OCI-LY3 (cell line): Measurements from ENCODE around the gene SNCG.
"Not testable (repeated sequence)": the region's sequence is repeated elsewhere in the genome, so short reads cannot be mapped to it uniquely, and the experiment has no call there.

Experiments used
- H2AFZ ChIP-seq: fragments of 200-600, 300-600 bp; shearing (Covaris generic); 2 replicates; pipeline ENCODE4 v1.6.0; 2014; ENCODE audit warnings: antibody characterized with exemption, low read depth, low read length
- H3K27ac ChIP-seq: fragments of 200-600, 300-600 bp; sonication (generic); 2 replicates; pipeline ENCODE4 v1.5.1; 2014; ENCODE audit warnings: mild to moderate bottlenecking, low read length, moderate library complexity, mixed read lengths
- H3K27me3 ChIP-seq: fragments of 200-600, 300-600 bp; sonication (generic); 2 replicates; pipeline ENCODE4 v1.6.1; 2014; ENCODE audit warnings: low read depth, low read length, mixed read lengths
- H3K36me3 ChIP-seq: fragments of 200-600, 300-600 bp; sonication (generic); replicated peaks from 2 replicates; pipeline ENCODE3; 2014; ENCODE audit warnings: low read depth, low read length, mixed read lengths
- H3K4me1 ChIP-seq: fragments of 300-600, 200-600 bp; sonication (generic); 2 replicates; pipeline ENCODE4 v1.6.1; 2014; ENCODE audit warnings: low read length, mixed read lengths
- H3K4me2 ChIP-seq: fragments of 200-600, 300-600 bp; sonication (generic); 2 replicates; pipeline ENCODE4 v1.6.1; 2014; ENCODE audit warnings: low read length, mixed read lengths
- H3K4me3 ChIP-seq: fragments of 300-600, 200-600 bp; sonication (generic); 2 replicates; pipeline ENCODE4 v1.5.1; 2014; ENCODE audit warnings: antibody characterized with exemption, mild to moderate bottlenecking, low read length, moderate library complexity
- H3K79me2 ChIP-seq: fragments of 300-600, 200-600 bp; shearing (Covaris generic); 2 replicates; pipeline ENCODE4 v1.6.1; 2014; ENCODE audit warnings: mild to moderate bottlenecking, low read length, mixed read lengths
- H3K9ac ChIP-seq: fragments of 300-600, 200-600 bp; shearing (Covaris generic); 2 replicates; pipeline ENCODE4 v1.6.0; 2014; ENCODE audit warnings: mild to moderate bottlenecking, low read length, moderate library complexity
- H3K9me3 ChIP-seq: fragments of 200-600, 300-600 bp; shearing (Covaris generic); 2 replicates; pipeline ENCODE4 v1.6.1; 2014; ENCODE audit warnings: low read length, mixed read lengths; ENCODE audit not compliant: insufficient read depth
- H4K20me1 ChIP-seq: fragments of 200-600, 300-600 bp; sonication (generic); 2 replicates; pipeline ENCODE4 v1.6.1; 2016; ENCODE audit warnings: low read length, mixed read lengths; ENCODE audit not compliant: insufficient read depth
- EZH2phosphoT487 ChIP-seq: fragments of 200-600 bp; shearing (Covaris generic); IDR thresholded peaks from 2 replicates; pipeline ENCODE4 v1.6.1; 2018; ENCODE audit warnings: antibody characterized with exemption, mixed run types, low read depth
- TF ChIP-seq, protein P1 (sequence below): fragments of 200-600, 300-600 bp; sonication (generic); IDR thresholded peaks from 2 replicates; pipeline ENCODE4 v1.5.1; 2014; ENCODE audit warnings: antibody characterized with exemption, low read length, low read depth

Gene SNCG

DNA sequence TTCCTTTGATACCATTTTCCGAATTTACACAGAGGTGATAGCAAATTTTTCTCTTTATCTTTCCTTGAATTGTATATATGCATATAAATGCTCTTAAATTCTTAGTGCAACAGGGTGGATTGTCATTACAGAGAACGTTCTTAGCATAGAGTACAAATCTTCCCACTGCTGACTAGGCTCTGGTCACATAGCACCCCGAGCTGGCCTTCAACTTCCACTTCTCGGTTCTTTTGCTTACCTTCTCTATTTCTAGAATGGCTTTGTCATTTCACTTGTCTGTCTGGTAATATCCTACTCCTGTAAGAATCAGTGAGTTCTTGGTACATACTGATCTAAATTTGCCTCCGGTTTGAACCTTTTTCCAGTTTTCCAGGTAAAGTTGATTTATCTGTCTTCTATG, 23.3 kb downstream of the SNCG start:
- no peaks in the 10 kb centered on the region for H4K20me1 ChIP-seq
- H3K27ac ChIP-seq, result no peak overlapping the region
- H3K79me2 ChIP-seq, result no peaks in the 10 kb centered on the region
- no peaks in the 10 kb centered on the region for H3K27me3 ChIP-seq
- peaks cover 7% of the 10 kb centered on the region for H3K4me1 ChIP-seq
- no peak for TF ChIP-seq EZH2phosphoT487
- TF ChIP-seq, protein P1, sequence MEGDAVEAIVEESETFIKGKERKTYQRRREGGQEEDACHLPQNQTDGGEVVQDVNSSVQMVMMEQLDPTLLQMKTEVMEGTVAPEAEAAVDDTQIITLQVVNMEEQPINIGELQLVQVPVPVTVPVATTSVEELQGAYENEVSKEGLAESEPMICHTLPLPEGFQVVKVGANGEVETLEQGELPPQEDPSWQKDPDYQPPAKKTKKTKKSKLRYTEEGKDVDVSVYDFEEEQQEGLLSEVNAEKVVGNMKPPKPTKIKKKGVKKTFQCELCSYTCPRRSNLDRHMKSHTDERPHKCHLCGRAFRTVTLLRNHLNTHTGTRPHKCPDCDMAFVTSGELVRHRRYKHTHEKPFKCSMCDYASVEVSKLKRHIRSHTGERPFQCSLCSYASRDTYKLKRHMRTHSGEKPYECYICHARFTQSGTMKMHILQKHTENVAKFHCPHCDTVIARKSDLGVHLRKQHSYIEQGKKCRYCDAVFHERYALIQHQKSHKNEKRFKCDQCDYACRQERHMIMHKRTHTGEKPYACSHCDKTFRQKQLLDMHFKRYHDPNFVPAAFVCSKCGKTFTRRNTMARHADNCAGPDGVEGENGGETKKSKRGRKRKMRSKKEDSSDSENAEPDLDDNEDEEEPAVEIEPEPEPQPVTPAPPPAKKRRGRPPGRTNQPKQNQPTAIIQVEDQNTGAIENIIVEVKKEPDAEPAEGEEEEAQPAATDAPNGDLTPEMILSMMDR, result no peak
- no peak overlapping the region for H3K4me3 ChIP-seq
- H3K9ac ChIP-seq, result no peak overlapping the region
- no peak overlapping the region for H3K4me2 ChIP-seq
- H2AFZ ChIP-seq, result no peak overlapping the region
- H3K36me3 ChIP-seq, result no peaks in the 10 kb centered on the region
- no peaks in the 10 kb centered on the region for H3K9me3 ChIP-seq

DNA sequence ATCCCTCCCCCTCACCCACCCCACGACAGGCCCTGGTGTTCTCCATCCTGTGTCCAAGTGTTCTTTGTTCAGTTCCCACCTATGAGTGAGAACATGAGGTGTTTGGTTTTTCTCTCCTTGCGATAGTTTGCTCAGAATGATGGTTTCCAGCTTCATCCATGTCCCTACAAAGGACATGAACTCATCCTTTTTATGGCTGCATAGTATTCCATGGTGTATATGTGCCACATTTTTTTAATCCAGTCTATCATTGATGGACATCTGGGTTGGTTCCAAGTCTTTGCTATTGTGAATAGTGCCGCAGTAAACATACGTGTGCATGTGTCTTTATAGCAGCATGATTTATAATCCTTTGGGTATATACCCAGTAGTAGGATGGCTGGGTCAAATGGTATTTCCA, 26.1 kb downstream of the SNCG start:
- H3K27ac ChIP-seq, H3K79me2 ChIP-seq, H3K27me3 ChIP-seq, H3K4me3 ChIP-seq, H3K9ac ChIP-seq, H3K36me3 ChIP-seq, H3K9me3 ChIP-seq, H3K4me1 ChIP-seq, H2AFZ ChIP-seq, H4K20me1 ChIP-seq, H3K4me2 ChIP-seq: not testable (repeated sequence)

DNA sequence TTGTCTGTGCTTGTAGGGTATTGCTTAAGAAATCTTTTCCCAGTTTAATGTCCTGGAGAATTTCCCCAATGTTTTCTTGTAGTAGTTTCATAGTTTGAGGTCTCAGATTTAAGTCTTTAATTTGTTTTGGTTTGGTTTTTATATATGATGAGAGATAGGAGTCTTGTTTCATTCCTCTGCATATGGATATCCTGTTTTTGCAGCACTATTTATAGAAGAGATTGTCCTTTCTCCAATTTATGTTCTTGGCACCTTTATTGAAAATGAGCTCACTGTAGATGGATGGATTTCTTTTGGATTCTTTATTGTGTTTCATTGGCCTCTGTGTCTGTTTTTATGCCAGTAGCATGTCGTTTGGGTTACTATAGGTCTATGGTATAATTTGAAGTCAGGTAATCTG, 30.1 kb downstream of the SNCG start:
- TF ChIP-seq EZH2phosphoT487, result no peak
- TF ChIP-seq, protein P1, result no peak
- Histone ChIP-seq H3K79me2 (no peaks in the 10 kb centered on the region), H2AFZ (no peak overlapping the region), H3K36me3 (no peaks in the 10 kb centered on the region), H3K27ac (no peak overlapping the region), H3K9ac (no peak overlapping the region), H3K4me1 (no peaks in the 10 kb centered on the region), H3K27me3 (no peaks in the 10 kb centered on the region), H3K4me3 (no peak overlapping the region), H3K9me3 (no peaks in the 10 kb centered on the region), H4K20me1 (no peaks in the 10 kb centered on the region), H3K4me2 (no peak overlapping the region)

DNA sequence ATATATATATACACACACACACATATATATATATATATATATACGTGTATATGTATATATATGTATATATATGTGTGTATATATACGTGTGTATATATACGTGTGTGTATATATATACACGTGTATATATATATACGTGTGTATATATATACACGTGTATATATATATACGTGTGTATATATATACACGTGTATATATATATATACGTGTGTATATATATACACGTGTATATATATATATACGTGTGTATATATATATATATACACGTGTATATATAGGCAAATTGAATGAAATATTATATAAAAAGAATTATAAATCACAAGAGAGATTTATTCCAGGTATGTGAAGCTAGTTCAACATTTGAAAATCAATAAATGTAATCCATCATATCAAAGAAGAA, 33.0 kb downstream of the SNCG start:
- H3K9me3 ChIP-seq, H4K20me1 ChIP-seq, H3K27me3 ChIP-seq, H3K36me3 ChIP-seq, H3K9ac ChIP-seq, H3K79me2 ChIP-seq, H3K4me2 ChIP-seq, H3K4me3 ChIP-seq, H2AFZ ChIP-seq, H3K4me1 ChIP-seq, H3K27ac ChIP-seq: not testable (repeated sequence)

DNA sequence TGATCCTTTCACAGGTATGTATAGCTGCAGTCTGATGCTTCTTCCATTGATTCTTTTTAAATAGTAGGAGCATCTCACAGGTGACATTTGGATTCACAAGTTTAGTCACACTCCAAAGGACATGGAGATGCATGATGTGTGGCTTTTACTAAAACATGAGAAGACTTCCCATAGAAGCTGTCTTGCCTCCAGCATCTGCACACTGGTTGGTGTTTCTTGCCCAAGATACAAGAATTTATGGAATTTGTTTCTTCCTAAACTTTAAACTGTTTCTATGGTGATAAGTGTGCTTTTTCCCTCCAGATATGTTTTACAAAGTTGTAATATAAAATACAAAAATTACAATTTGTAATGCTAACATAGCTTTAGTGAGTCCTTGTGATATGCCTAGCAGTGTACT, 34.1 kb downstream of the SNCG start:
- Histone ChIP-seq H2AFZ (no peak overlapping the region), H3K4me2 (no peak overlapping the region), H3K79me2 (no peaks in the 10 kb centered on the region), H4K20me1 (no peaks in the 10 kb centered on the region), H3K4me3 (no peak overlapping the region), H3K9ac (no peak overlapping the region), H3K9me3 (no peaks in the 10 kb centered on the region), H3K4me1 (no peaks in the 10 kb centered on the region), H3K27ac (no peak overlapping the region), H3K36me3 (no peaks in the 10 kb centered on the region), H3K27me3 (no peaks in the 10 kb centered on the region)
- TF ChIP-seq EZH2phosphoT487, result no peak
- TF ChIP-seq, protein P1, result no peak
